Measurements from ENCODE around the gene URAD. TPM values are rescaled to one million over a fixed set of nuclear protein-coding genes. Genes with fewer than 3 reads are reported as not detected.

Gene URAD
- total RNA-seq, 2 donors from 2014 or later = 44.8 to 46.4 TPM

DNA sequence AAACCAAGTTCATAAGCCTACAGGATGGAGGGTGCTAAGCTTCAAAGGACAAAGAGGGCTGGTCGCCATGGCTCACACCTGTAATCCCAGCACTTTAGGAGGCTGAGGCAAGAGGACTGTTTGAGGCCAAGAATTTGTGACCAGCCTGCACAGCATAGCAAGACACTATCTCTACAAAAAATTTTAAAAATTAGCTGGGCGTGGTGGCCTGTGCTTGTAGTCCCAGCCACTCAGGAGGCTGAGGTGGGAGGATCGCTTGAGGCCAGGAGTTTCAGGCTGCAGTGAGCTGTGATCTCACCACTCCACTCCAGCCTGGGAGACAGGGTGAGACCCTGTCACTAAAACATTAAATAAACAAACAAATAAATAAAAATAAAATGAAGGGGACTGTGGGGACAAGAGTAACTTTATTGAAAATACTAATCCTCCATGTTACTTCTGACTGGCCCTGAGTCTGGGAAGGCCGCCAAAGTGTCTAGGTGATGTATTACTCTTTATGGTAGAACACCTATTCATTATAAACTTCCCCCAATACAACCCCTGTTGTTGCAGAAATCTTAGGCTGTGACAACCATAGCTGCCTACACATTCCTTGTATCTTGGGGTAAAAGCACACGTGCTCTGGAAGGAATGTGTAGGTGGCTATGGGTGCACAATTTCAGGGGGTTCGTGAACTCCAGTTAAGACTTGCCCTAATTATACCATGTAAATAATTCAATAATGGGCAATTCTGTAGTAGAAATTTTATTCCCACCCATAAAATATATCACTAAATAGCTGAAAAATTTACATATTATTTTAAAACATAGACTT lies 14.6 kb upstream of the URAD start:
- DNase-seq (no peak), ATAC-seq (no peak)
- intact Hi-C loops (cut with DNase I, micrococcal nuclease) = no loop called here

DNA sequence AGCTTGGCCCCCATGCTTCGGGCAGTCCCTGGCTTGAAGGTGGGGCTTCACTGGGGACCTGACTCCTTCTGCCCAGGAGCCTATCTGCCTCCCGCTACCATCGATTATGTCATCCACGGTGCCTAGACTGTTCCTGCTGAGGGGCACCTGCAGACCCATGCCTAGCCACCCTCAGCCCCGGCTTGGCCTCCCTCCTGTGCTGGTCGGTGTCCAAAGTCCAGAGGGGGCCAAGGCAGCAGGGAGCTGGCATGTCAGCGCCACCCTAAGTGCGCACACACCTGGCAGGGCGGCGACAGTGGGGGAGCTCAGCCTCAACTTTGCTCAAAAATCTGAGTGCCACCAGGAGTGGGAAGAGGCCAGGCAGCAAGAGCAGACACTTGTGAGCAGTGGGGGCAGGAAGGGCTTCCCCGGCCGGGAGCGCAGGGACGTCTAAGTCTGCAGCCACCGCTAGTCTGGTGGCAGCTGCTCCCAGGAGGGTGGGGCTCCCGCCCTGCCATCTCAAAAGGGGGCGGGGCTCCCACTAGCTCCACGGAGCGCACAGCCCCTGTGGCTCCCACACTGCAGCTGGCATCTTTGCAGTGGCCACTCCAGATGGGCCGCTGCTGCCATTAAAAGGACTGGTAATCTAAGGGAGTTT lies 13.5 kb upstream of the URAD start:
- intact Hi-C loops (cut with DNase I, micrococcal nuclease) = no loop called here
- DNase-seq = no peak
- ATAC-seq = no peak

DNA sequence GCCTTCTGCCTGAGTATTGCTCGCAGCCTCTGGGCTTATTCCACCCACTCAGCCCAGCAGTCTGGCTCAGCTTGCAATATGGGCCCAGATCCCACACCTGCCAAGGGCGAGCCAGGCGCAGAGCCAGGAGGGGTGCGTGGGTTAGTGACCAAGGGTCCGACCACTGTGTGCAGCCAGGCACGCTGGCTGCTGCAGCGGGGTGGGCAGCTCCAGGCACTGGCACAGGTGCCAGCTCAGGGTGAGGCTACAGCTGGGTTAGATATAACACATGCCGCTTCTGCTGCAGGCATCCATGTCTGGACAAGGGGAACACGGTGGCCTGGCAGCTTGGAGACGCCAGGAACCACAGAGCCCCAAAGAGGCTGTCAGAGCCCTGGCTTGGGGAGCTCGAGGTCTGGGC lies 12.6 kb upstream of the URAD start:
- intact Hi-C loops (cut with DNase I, micrococcal nuclease) = no loop called here
- DNase-seq (no peak), ATAC-seq (no peak)

DNA sequence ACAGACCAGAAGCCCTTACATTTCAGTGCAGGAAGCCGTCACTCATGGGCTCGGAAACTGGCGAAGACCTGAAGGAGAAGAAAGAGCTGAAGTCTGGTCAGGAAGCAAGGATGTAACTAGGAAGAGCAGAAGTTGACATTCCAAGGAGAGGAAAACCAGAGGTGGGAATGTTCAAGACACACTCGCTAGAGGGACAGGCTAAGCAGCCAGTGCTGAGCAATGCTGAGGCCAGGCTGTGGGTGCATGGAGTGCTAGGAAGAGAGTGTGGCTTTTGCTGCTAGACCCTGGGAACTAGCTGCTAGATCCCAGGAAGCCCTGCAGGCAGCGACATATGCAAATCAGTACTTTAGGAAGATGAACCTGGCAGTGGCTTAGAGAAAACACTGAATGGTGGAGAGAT lies 12.1 kb upstream of the URAD start:
- ATAC-seq (no peak), DNase-seq (no peak)
- intact Hi-C loops (cut with DNase I, micrococcal nuclease) = no loop called here

DNA sequence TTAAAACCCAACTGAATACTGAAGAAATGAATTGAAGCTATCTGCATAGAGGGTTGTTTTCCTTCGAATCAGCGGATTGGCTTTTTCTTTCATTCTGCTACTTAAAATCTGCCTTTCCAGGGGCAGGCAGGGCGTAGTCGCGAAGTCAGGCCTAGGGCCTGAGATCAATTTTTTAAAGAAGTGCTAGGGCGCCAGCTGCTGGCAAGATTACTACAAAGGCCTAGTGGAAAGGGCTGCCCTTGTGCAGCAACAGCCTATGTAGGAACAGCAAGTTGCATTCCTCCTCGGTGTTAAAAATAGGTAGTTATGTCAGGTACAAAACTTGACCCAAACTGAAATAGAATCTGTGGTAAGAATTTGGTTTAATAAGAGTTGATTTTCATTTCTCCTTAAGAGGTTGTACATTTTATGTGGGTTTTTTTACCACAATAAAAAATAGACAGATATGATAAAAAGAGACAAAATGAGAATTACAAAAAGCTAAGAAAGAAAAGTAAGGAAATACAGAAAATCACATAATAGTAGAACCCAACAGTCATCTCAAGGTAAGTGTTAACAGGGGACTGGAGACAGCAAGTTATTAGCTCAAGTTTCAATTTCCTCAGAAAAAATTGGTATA lies 9.5 kb upstream of the URAD start:
- ATAC-seq (peak; percentile 90), DNase-seq (peak in 1 of 2 donors; percentile 68)
- intact Hi-C loops (cut with DNase I, micrococcal nuclease) = no loop called here

DNA sequence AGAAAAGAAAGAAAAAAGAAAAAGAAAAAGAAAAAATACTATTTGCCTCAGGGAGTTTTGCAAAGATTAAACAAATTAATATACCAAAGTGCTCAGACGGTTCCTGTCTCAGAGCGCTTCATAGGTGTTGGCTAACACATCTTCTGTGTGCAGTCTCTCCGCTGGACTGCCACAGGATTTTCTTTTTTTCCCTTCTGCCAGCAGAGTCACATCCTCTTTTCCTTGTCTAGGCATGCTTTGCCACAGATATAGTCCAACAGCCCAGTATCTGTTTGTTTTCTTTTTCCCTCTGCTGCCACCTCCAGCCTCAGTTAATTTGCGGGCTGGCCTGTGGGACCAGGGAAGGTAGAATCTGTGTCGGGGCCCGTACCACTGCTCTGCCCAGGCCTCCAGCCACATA lies 3.4 kb upstream of the URAD start:
- ATAC-seq (no peak), DNase-seq (no peak)
- intact Hi-C loops (cut with DNase I, micrococcal nuclease) = no loop called here

DNA sequence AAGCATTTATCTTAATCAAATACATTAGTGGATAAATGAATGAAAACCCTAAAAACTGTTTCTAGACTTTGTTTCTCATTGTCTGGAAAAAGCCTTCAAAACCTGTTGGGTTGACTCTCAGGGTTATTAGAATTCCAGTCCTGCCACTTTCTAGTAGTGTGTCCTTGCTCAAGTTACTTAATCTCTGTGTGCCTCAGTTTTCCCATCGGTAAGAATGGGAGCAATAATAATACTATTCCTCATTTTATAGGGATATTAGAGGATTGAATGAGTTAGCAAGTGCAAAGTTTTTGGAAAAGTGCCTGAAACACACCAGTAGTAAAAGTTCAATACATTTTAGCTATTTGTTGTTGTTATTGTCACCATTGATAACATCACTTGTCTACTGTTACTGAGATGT lies 2.9 kb downstream of the URAD start:
- intact Hi-C loops (cut with DNase I, micrococcal nuclease) = loop anchor here in 1 of 2 donors (10.0 kb wide), 1 partner anchor 611 kb away; no protein-coding TSS in a partner anchor

DNA sequence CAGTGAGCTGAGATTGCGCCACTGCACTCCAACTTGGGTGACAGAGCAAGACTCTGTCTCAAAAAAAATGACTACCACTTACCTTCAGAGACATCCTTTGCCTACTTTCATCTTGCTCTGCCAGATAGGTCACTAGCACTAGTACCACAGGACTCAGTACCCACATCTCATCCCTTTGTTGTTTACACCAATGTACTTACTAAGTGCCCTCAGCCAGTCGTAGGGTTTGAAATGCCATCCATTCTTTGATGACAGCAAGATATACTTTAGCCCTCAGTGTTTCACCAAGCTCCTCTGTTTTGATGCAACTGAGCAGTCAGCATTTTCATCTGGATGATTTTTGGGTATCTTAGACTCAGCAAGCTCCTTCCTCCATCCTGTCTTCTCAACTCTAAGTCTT lies 6.1 kb downstream of the URAD start:
- intact Hi-C loops (cut with DNase I, micrococcal nuclease) = loop anchor here in 1 of 2 donors (5.0 to 10.0 kb wide), 2 partner anchors 155 to 608 kb away; no protein-coding TSS in a partner anchor
- DNase-seq (no peak), ATAC-seq (no peak)

More for the DNA sequence above, 2.9 kb downstream of the URAD start:
- ATAC-seq (no peak), DNase-seq (no peak)

DNA sequence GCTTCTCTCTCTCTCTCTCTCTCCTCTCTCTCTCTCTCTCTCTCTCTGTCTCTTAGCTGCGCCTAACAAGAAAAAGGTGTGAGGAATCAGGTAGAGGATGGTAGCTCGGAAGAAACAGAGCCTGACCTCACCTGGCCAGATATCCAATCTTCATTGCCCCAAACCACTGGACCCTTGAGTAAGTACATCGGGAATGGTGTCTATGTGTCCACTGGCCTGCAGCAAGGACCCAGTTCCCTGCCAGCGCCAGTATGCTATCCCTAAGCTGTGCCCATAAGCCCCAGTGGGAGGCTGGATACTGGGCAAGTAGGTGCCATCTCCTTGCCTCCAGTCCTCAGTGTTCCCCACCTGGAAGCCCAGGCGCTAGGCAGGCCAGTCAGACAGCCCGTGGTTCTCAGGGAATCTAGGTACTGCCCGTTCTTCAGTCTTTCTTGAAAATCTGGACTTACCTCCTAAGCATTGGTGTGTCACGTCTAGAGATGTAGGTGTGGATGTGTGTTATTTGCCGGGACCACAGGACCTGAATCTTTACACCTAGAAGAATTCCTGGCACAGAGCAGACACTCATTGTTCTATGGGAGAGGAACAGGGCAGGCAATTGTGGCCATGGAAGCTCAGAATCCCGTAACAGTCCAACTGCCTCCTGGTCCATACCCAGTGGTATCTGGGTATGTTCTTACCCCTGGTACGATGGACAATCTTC lies 7.3 kb downstream of the URAD start:
- intact Hi-C loops (cut with DNase I, micrococcal nuclease) = loop anchor here in 1 of 2 donors (5.0 to 10.0 kb wide), 2 partner anchors 154 to 606 kb away; no protein-coding TSS in a partner anchor
- no peak for DNase-seq
- no peak for ATAC-seq

DNA sequence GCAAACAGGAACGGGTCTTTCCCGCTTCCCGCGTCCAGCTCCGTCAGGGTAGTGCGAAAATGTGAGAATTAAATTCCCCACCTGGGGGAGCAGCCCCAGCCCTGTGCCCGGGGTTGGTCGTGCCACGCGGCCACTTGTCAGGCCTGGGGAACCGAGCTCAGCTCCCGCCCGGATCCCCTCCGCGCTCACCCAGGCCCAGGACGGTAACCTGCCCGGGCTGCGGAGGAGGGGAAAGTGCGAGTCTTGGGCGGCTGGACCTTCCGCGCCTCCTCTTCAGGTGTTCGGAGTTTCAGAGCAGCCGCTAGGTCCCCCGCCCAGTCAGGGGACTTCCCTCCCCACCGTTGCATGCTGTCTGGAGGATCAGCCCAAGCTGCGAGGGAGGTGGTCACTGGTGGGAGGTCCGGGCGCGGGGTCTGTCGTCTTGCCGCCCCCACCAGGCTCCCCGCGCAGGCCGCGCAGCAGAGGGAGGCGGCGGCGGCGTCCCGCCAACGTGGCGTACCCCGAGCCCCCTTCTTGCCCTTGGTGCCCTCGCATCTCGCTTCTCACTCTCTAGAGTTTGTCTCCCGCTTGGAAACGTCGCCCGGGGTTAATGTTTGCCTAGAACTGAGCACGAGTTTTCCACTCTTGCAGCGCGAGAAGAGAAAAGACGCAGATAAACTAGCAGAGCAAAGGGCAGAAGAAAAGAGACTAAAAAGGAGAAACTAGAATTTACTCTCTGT lies 8.1 kb downstream of the URAD start:
- DNase-seq = peak in 1 of 2 donors; percentile 68
- intact Hi-C loops (cut with DNase I, micrococcal nuclease) = loop anchor here in 1 of 2 donors (5.0 to 10.0 kb wide), 2 partner anchors 153 to 606 kb away; no protein-coding TSS in a partner anchor
- peak; percentile 28 for ATAC-seq

DNA sequence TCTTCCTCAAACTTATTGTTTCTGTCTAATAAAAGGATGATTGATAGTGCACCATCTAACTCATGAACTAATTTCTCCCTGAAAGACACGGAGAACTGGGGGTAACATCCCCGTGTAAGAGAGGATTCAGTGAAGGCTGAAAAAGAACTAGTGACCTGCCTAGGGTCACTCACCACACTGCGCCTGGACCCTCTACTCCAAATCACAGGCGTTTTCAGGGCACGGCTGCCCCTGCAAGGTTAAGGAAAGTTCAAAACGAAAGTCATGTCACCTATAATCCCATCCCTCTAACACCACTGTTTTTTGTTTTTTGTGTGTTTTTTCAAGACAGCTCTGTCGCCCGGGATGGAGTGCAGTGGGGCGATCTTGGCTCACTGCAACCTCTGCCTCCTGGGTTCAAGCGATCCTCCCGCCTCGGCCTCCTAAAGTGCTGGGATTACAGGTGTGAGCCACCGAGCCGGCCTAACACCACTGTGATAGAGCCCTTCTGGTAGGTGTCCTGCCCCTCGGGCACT lies 8.7 kb downstream of the URAD start:
- intact Hi-C loops (cut with DNase I, micrococcal nuclease) = loop anchor here in 1 of 2 donors (5.0 to 10.0 kb wide), 2 partner anchors 153 to 605 kb away; no protein-coding TSS in a partner anchor
- DNase-seq = peak in 1 of 2 donors; percentile 32
- ATAC-seq = no peak

DNA sequence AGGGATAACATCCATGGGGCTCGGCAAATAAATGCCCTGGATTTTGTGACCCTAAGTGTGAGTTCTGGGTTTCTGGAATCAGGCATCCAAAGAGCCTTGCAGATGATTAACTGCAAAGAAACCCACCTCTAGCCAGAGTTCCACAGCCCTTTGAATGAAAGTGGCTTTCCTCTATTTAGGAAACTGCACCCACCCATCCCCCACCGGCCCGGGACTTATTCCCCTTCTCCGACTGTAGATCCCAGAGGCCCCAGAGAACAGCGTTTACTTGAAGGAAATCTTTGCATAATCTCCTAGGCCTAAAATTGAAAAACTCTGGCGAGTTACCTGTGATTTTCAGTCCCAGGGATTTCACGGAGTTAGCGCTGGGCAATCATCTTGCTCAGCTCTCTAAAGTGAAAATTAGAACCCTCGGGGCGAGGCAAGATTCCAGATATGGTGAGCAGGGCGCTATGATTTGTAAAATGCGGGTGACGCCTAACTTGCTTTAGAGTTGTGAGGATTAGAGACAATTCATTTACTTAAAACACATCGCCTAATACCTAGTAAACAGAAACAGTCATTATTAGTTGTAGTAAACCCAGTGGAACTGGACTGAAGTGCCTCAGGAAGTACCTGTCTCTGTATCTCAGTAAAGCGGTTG lies 9.4 kb downstream of the URAD start:
- intact Hi-C loops (cut with DNase I, micrococcal nuclease) = no loop called here
- no peak for ATAC-seq
- DNase-seq = peak in 1 of 2 donors; percentile 67

DNA sequence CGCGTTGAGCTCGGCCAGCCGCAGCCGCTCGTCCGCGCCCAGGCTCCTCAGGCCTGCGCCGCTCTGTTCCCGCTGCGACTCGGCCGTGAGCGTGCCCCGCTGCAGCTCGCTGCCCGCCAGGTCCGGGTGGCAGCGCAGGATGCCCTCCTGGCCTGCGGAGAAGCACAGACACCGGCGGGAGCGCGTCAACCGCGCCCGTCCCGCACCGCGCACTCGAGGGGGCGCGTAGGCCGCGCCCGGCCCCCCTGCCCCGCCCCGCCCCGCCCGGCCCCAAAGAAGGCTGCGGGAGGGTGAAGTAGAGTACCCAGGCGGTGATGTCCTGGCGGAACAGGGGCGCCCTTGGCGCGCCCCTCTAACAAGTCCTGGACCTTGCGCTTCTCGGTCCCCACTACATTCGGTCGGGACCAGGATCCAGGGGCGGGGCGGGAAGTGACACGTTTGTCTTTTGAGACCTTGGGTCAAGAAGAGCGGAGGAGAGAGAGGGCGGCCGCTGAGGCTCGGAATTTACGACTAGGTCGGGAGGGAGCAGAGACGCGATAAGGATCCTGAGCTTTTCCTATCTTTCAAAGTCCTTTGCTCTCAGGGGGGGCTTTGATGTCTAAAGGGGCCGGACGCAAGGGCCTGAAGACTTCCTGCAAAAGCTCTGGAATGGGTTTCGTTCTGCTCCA lies 10.1 kb downstream of the URAD start:
- ATAC-seq = peak; percentile 53
- intact Hi-C loops (cut with DNase I, micrococcal nuclease) = no loop called here
- DNase-seq = peak; percentile 85 to 90

DNA sequence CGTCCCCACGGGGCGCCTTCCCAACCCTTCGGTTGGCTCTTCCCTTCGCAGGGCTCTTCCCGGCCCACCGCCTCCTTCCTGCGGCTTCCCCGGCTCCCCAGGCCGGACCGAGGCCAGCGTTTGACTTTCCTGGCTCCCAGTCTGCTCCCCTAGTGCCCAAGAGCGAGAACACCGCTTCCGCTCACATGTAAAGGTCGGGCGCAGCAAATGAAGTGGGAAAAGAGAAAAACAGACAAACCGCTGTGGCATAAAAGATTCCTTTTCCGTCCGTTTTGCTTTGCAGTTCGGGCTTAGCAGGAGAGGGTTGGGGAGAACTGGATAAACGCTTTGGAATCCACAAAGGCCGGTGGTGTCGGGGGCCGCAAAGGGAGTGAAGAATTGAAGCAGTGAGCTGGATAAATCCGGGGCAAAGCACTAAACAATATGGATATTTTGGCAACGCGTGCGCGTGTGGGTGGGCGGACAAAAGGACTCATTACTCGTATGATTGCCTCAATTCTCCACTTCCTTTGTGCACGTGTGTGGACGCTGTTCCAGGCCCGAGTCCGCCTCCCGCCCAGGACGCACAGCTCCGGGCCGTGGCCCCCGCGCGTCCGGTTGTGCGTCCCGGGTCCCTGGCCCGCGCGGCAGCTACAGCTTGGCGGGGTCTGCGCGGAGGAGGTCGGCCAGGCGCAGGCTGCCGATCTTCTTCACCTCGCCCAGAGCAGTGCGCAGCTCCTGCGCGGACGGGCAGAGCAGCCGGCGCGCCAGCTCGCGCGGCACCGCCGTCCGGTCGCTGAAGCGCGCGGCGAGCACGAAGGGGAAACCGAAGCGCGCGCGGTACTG lies 10.8 kb downstream of the URAD start:
- ATAC-seq = peak; percentile 2
- peak in 1 of 2 donors; percentile 29 for DNase-seq
- intact Hi-C loops (cut with DNase I, micrococcal nuclease) = no loop called here

DNA sequence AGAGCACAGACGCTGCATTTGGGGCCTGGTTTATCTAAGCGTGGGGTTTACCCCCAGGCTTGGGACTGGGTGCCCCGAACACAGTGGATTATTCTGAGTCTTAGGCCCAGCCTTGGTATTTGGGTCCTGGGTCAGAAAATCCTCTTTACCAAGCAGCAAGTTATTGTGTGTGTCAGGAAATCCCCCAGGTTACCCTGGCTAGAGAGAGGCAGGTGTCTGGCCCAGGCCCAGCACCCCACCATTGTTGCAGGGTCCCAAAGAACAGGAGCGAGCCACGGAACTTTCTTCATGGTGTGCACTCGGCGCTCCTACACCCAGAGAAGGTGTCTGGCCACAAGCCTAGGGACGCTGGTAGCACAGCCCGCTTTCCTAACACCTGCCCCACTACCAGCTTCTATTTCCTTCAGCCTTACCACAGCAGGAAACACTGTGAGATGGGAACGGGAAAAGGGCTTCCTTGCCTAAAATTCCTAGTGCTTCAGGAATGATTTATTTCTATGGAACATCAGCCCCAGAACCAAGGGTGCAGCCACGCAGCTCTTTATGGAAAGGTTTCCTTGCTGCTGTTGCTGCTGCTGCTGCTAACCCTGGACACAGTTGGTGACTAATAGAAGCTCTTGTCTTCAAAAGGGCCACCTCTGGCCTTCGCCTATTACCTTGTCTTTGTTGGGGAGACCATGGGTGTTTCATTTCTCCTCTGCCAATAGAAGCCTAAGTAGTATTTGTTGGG lies 12.0 kb downstream of the URAD start:
- ATAC-seq (peak; percentile 7), DNase-seq (peak in 1 of 2 donors; percentile 37)
- intact Hi-C loops (cut with DNase I, micrococcal nuclease) = no loop called here
